Psoas muscle (tissue), 8 donors: ENCODE data around the gene SHISAL1. TPM values are rescaled to one million over a fixed set of nuclear protein-coding genes. Genes with fewer than 3 reads are reported as not detected.
A peak's percentile ranks its signal among the peaks of the same experiment; 100 is the strongest.

Experiments
- ATAC-seq, 4 donors: fragments of 200-7000 bp; cut with Tn5 transposase; one replicate each; pipeline ENCODE4 v1.9.1; 2020; ENCODE audit warnings: moderate library complexity in 3 of 4, mild to moderate bottlenecking in 2 of 4
- DNase-seq, 2 donors: peaks; one replicate each; pipeline ENCODE4 v3.0.0-alpha.2; 2020
- H3K27ac ChIP-seq: fragments of 200-600 bp; one replicate; pipeline ENCODE4 v1.8.0; 2022
- H3K27me3 ChIP-seq, 3 donors: fragments of 200-600 bp in 1 of 3; one replicate each; pipeline versions ENCODE4 v1.6.1 to v1.8.0; 2013 to 2022; ENCODE audit warnings: low read length in 2 of 3, mild to moderate bottlenecking in 2 of 3, moderate library complexity in 1 of 3; ENCODE audit not compliant: insufficient read depth in 3 of 3
- H3K36me3 ChIP-seq, 2 donors: fragments of 200-600 bp in 1 of 2; one replicate each; pipeline versions ENCODE4 v1.6.1 to v1.8.0; 2013 to 2022; ENCODE audit warnings: low read depth in 1 of 2, mild to moderate bottlenecking in 1 of 2, moderate library complexity in 1 of 2; ENCODE audit not compliant: insufficient read depth in 1 of 2
- H3K4me1 ChIP-seq: fragments of 200-600 bp; one replicate; pipeline ENCODE4 v1.8.0; 2022
- H3K4me3 ChIP-seq: fragments of 200-600 bp; one replicate; pipeline ENCODE4 v1.8.0; 2022; ENCODE audit warnings: mild to moderate bottlenecking
- H3K9me3 ChIP-seq: fragments of 200-600 bp; one replicate; pipeline ENCODE4 v1.8.0; 2022
- CTCF ChIP-seq: fragments of 200-600 bp; IDR thresholded peaks from one replicate; pipeline ENCODE4 v1.8.0; 2022; ENCODE audit warnings: antibody characterized with exemption
- WGBS, 3 donors: extraction: QIAGEN DNeasy Blood & Tissue Kit; methylation state at CpG; one replicate each; pipeline versions ENCODE4 v1.1.6 to v1.1.7; 2013; 5-methylcytosine and 5-hydroxymethylcytosine counted together
- intact Hi-C, 2 donors: fragments of 100-400 bp; cut with DNase I; formaldehyde crosslinking; loops; one replicate each; pipeline versions ENCODE4 v1.11.0 to v1.14.2; 2022
- polyA plus RNA-seq, 3 donors: library from polyadenylated mRNA; stranded (reverse); fragments of 200-250 nt; gene quantifications; one replicate each; pipeline ENCODE4 v1.2.3, GENCODE V29; 2013
- total RNA-seq, 4 donors: library from RNA; stranded (reverse); fragmentation: NEBNext Ultra II Directional in 2 of 4; extraction: Animal tissue kit (Norgen Biotek cat#: 25700) in 2 of 4; gene quantifications; one replicate each; pipeline versions ENCODE4 v1.2.1 to v1.2.4, GENCODE V29; 2021 to 2023
- donor health status: healthy with polysubstance abuse.
- donor health status: DM: no; HTN: no; CAD: no; lungs with moderate emphysema.
- donor health status: Bipolar disorder and iron deficiency.
- donor health status: healthy.
- donor health status: DM: yes; HTN: yes; CAD: no.
- donor health status: DM: no; HTN: no; CAD: no.
- donor health status: DM: no; HTN: no; CAD: no.
- donor health status: DM: yes; HTN: yes; CAD: no.

Gene SHISAL1
- total and polyA plus RNA-seq, 7 donors, result 0.01 to 0.24 (median 0.06) TPM; not detected in 1

DNA sequence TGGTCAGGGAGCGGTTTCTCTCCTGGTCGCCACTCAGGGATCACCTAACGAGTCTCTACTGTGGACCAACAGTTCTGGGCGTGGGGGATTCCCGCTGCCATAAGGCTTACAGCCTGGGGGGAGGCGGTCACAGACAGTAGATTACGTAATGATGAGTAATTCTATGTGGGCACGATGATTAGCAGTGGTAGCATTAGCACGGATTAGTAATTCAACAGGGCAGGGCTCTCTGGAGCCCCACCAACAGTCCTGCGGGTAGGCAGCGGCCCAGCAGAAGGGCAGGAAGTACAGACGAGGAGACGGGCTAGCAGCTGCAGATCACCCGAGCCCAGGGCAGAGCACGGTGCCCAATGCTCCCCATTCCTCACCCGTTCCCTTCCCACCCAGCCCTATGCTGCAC, 3.6 kb downstream of the SHISAL1 start:
- no peak overlapping the region for H3K4me3 ChIP-seq
- H3K9me3 ChIP-seq, result no peaks in the 10 kb centered on the region
- ATAC-seq, result peak in 3 of 4 donors; percentile 19 to 57 (median 42)
- intact Hi-C loops, result no loop called here
- H3K4me1 ChIP-seq, result no peaks in the 10 kb centered on the region
- H3K27ac ChIP-seq, result no peak overlapping the region
- peak; percentile 66 to 70 for DNase-seq
- no peak for TF ChIP-seq CTCF
- peaks cover 0 to 4% (median 0%) of the 10 kb centered on the region in 3 donors for H3K27me3 ChIP-seq
- 47 to 49% (median 48%) methylated on average over 16 of the region's 16 CpGs for WGBS, 3 donors
- no peaks in the 10 kb centered on the region for H3K36me3 ChIP-seq

DNA sequence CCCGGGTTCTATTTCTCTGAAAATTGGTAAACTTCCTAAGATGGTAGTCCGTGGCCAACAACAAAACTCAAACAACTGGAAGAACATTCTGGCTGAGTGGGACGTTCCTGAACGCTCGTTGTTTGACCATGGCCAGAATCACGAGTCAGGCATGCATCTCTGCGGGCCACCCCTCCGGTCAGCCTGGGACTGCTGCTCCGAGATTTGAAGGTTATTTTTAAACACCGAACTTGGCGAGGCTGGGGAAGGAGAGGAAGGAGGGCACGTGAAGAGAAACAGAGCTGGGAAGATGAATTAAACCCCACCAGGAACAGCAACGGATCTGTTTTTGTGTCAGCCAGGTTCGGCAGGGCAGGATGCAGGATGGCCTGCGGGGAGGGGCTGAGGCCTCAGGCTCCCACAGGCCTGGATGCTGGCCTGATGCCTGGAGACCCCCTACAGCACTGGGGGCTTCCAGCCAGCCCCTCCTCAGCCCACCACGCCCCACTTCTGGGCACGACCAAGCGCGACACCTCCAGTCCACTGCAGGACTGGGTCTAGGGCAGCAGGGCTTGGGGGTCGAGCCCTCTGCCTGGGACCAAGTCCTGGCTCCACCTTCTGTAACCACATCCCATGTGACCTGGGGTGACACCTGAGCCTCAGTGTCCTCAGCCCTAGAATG, 5.1 kb downstream of the SHISAL1 start:
- ATAC-seq, result no peak
- intact Hi-C loops, result no loop called here
- DNase-seq, result no peak
- H3K4me1 ChIP-seq, result no peaks in the 10 kb centered on the region
- H3K4me3 ChIP-seq, result no peak overlapping the region
- H3K9me3 ChIP-seq, result no peaks in the 10 kb centered on the region
- no peak for TF ChIP-seq CTCF
- peaks cover 0 to 4% (median 0%) of the 10 kb centered on the region in 3 donors for H3K27me3 ChIP-seq
- WGBS, 3 donors, result 47 to 55% (median 51%) methylated on average over 20 of the region's 20 CpGs
- no peaks in the 10 kb centered on the region for H3K36me3 ChIP-seq
- no peak overlapping the region for H3K27ac ChIP-seq

DNA sequence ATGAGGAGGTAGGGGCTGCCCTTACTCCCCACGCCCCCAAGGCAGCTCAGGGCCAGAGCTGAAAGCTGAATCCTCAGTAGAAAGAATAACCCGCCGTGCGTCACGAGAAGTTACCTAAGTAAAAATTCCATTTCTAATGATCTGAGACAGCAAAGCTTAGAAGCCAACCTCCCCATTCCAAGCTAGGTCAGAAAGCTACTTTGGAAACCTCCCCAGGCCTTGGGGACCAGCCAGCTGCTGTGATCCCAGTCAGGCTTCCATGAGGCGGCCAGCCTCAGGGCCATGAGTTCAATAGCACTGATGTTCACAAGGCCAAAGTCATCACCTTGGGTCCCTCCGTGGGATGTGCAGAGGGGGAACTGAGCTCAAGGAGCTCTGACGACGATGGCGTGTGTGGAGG, 6.9 kb downstream of the SHISAL1 start:
- ATAC-seq (no peak), DNase-seq (peak in 1 of 2 donors; percentile 51)
- H3K4me3 ChIP-seq, result no peak overlapping the region
- intact Hi-C loops, result no loop called here
- no peaks in the 10 kb centered on the region for H3K36me3 ChIP-seq
- no peak for TF ChIP-seq CTCF
- peaks cover 0 to 3% (median 0%) of the 10 kb centered on the region in 3 donors for H3K27me3 ChIP-seq
- WGBS, 3 donors, result 59 to 71% (median 71%) methylated on average over 10 of the region's 10 CpGs
- H3K9me3 ChIP-seq, result no peaks in the 10 kb centered on the region
- no peak overlapping the region for H3K27ac ChIP-seq
- H3K4me1 ChIP-seq, result no peaks in the 10 kb centered on the region

- Histone ChIP-seq H3K27ac (no peak overlapping the region), H3K4me3 (no peak overlapping the region), H3K36me3 (no peaks in the 10 kb centered on the region), H3K27me3 (peaks cover 0 to 7% (median 0%) of the 10 kb centered on the region in 3 donors), H3K4me1 (no peaks in the 10 kb centered on the region), H3K9me3 (no peaks in the 10 kb centered on the region)
- TF ChIP-seq CTCF, result no peak
- no peak for DNase-seq
- intact Hi-C loops, result no loop called here
- 71 to 75% (median 73%) methylated on average over 13 of the region's 13 CpGs for WGBS, 3 donors
- no peak for ATAC-seq
Observed at GRCh38 chr22:44305455-44305854, 7.3 kb downstream of the SHISAL1 start.

- Histone ChIP-seq H3K4me3 (no peak overlapping the region), H3K9me3 (no peaks in the 10 kb centered on the region), H3K27ac (no peak overlapping the region), H3K36me3 (no peaks in the 10 kb centered on the region), H3K27me3 (peaks cover 0 to 13% (median 0%) of the 10 kb centered on the region in 3 donors), H3K4me1 (no peaks in the 10 kb centered on the region)
- WGBS, 3 donors, result 92 to 94% (median 92%) methylated on average over 2 of the region's 2 CpGs
- no peak for DNase-seq
- intact Hi-C loops, result no loop called here
- no peak for ATAC-seq
- TF ChIP-seq CTCF, result no peak
Observed at GRCh38 chr22:44304911-44305310, 7.8 kb downstream of the SHISAL1 start.
